HG03439 (cell line): ENCODE measurements around the gene MAP3K4.

Experiments
- ATAC-seq: cut with Tn5 transposase; IDR thresholded peaks from one replicate; pipeline ENCODE4 v1.9.1; 2021; ENCODE audit warnings: mild to moderate bottlenecking, moderate library complexity; ENCODE audit not compliant: unreplicated experiment

The MAP3K4 gene

GRCh38 chr6:161166176-161166575 is 174.6 kb downstream of the MAP3K4 start:
- no peak for ATAC-seq

GRCh38 chr6:161166677-161167076 is 175.1 kb downstream of the MAP3K4 start:
- ATAC-seq, result no peak
